Trophoblast cell (in vitro differentiated cells and primary cell): ENCODE measurements around the gene S100A16.
A peak's percentile ranks its signal among the peaks of the same experiment; 100 is the strongest.
"Not testable (repeated sequence)": the region's sequence is repeated elsewhere in the genome, so short reads cannot be mapped to it uniquely, and the experiment has no call there.

ENCODE experiments used
- DNase-seq, 2 donors: peaks; one replicate each; pipeline ENCODE4 v3.0.0-alpha.2; 2016
- H2AFZ ChIP-seq: 2 replicates; pipeline ENCODE4 v1.6.1; 2013; ENCODE audit warnings: low read length, moderate library complexity, mild to moderate bottlenecking; ENCODE audit not compliant: insufficient read depth, poor library complexity
- H2AK5ac ChIP-seq: 2 replicates; pipeline ENCODE4 v1.6.1; 2013; ENCODE audit warnings: mild to moderate bottlenecking, low read length
- H2BK120ac ChIP-seq: 2 replicates; pipeline ENCODE4 v1.6.1; 2013; ENCODE audit warnings: low read length, mild to moderate bottlenecking, moderate library complexity; ENCODE audit not compliant: insufficient read depth, poor library complexity
- H2BK12ac ChIP-seq: 2 replicates; pipeline ENCODE4 v1.6.1; 2013; ENCODE audit warnings: mild to moderate bottlenecking, low read length, moderate library complexity
- H2BK5ac ChIP-seq: 2 replicates; pipeline ENCODE4 v1.6.1; 2013; ENCODE audit warnings: low read length, low read depth, moderate library complexity, mild to moderate bottlenecking; ENCODE audit not compliant: poor library complexity
- H3K14ac ChIP-seq: 2 replicates; pipeline ENCODE4 v1.6.1; 2013; ENCODE audit warnings: mild to moderate bottlenecking, low read length
- H3K18ac ChIP-seq: 2 replicates; pipeline ENCODE4 v1.6.1; 2013; ENCODE audit warnings: mild to moderate bottlenecking, low read length
- H3K23ac ChIP-seq: 2 replicates; pipeline ENCODE4 v1.6.1; 2013; ENCODE audit warnings: low read length
- H3K27ac ChIP-seq: 2 replicates; pipeline ENCODE4 v1.5.1; 2013; ENCODE audit warnings: low read depth, mild to moderate bottlenecking, inconsistent platforms, low read length, moderate library complexity
- H3K27me3 ChIP-seq: 2 replicates; pipeline ENCODE4 v1.6.1; 2013; ENCODE audit warnings: inconsistent platforms, mild to moderate bottlenecking, low read length, moderate library complexity; ENCODE audit not compliant: insufficient read depth
- H3K36me3 ChIP-seq, 2 experiments: 1 replicate in 1 of 2; 2 replicates in 1 of 2; pipeline ENCODE4 v1.6.1; 2013; ENCODE audit warnings: low read length in 2 of 2, mild to moderate bottlenecking in 2 of 2, moderate library complexity in 1 of 2; ENCODE audit not compliant: insufficient read depth in 2 of 2, control insufficient read depth in 1 of 2
- H3K4ac ChIP-seq: 2 replicates; pipeline ENCODE4 v1.6.1; 2013; ENCODE audit warnings: low read depth, mild to moderate bottlenecking, low read length, moderate library complexity
- H3K4me1 ChIP-seq, 2 experiments: 1 replicate in 1 of 2; 2 replicates in 1 of 2; pipeline ENCODE4 v1.6.1; 2013; ENCODE audit warnings: low read length in 2 of 2, mild to moderate bottlenecking in 2 of 2, moderate library complexity in 1 of 2; ENCODE audit not compliant: insufficient read depth in 2 of 2, control insufficient read depth in 1 of 2
- H3K4me2 ChIP-seq: 2 replicates; pipeline ENCODE4 v1.6.1; 2013; ENCODE audit warnings: inconsistent platforms, mild to moderate bottlenecking, low read length, moderate library complexity
- H3K4me3 ChIP-seq: 2 replicates; pipeline ENCODE4 v1.5.1; 2013; ENCODE audit warnings: mild to moderate bottlenecking, low read depth, low read length, inconsistent platforms
- H3K79me1 ChIP-seq: one replicate; pipeline ENCODE4 v1.6.1; 2013; ENCODE audit warnings: low read length
- H3K79me2 ChIP-seq: 2 replicates; pipeline ENCODE4 v1.6.1; 2013; ENCODE audit warnings: low read length, mild to moderate bottlenecking; ENCODE audit not compliant: control insufficient read depth, insufficient read depth, poor library complexity
- H3K9ac ChIP-seq: 2 replicates; pipeline ENCODE4 v1.6.1; 2013; ENCODE audit warnings: mild to moderate bottlenecking, low read length
- H3K9me3 ChIP-seq: 2 replicates; pipeline ENCODE4 v1.6.1; 2013; ENCODE audit warnings: low read depth, mild to moderate bottlenecking, control low read depth, inconsistent platforms, low read length; ENCODE audit not compliant: insufficient read depth
- H4K12ac ChIP-seq: 2 replicates; pipeline ENCODE4 v1.6.1; 2013; ENCODE audit warnings: low read depth, mild to moderate bottlenecking, low read length, moderate library complexity
- H4K8ac ChIP-seq: 2 replicates; pipeline ENCODE4 v1.6.1; 2013; ENCODE audit warnings: low read depth, mild to moderate bottlenecking, low read length, moderate library complexity
- H4K91ac ChIP-seq: one replicate; pipeline ENCODE4 v1.6.1; 2013; ENCODE audit warnings: low read depth, mild to moderate bottlenecking, low read length, moderate library complexity
- WGBS: extraction: QIAGEN DNeasy Blood & Tissue Kit; methylation state at CpG from one replicate; pipeline ENCODE4 v1.1.7; 2013; ENCODE audit warnings: missing lambda C conversion rate; ENCODE audit not compliant: insufficient read length, insufficient coverage; ENCODE audit errors: extremely low coverage; 5-methylcytosine and 5-hydroxymethylcytosine counted together

Gene S100A16

DNA sequence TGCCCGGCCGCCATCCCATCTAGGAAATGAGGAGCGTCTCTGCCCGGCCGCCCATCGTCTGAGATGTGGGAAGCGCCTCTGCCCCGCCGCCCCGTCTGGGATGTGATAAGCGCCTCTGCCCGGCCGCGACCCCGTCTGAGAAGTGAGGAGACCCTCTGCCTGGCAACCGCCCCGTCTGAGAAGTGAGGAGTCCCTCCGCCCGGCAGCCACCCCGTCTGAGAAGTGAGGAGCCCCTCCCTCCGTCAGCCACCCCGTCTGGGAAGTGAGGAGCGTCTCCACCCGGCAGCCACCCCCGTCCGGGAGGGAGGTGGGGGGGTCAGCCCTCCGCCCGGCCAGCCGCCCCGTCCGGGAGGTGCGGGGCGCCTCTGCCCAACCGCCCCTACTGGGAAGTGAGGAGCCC lies 30.1 kb downstream of the S100A16 start:
- peaks cover 8 to 19% of the 10 kb centered on the region in 2 experiments for H3K4me1 ChIP-seq
- not testable (repeated sequence) for H2AFZ ChIP-seq, H2BK120ac ChIP-seq, H3K23ac ChIP-seq, H3K4me3 ChIP-seq, H2AK5ac ChIP-seq, H3K36me3 ChIP-seq, H3K27ac ChIP-seq, H3K4me2 ChIP-seq, H3K79me2 ChIP-seq, H2BK12ac ChIP-seq, H3K9ac ChIP-seq, DNase-seq, H4K8ac ChIP-seq, H4K91ac ChIP-seq, H3K79me1 ChIP-seq, H2BK5ac ChIP-seq, H4K12ac ChIP-seq, H3K9me3 ChIP-seq, H3K18ac ChIP-seq, H3K27me3 ChIP-seq, H3K14ac ChIP-seq, H3K4ac ChIP-seq
- WGBS, result no CpG with 5 or more reads among the region's 34 CpGs

DNA sequence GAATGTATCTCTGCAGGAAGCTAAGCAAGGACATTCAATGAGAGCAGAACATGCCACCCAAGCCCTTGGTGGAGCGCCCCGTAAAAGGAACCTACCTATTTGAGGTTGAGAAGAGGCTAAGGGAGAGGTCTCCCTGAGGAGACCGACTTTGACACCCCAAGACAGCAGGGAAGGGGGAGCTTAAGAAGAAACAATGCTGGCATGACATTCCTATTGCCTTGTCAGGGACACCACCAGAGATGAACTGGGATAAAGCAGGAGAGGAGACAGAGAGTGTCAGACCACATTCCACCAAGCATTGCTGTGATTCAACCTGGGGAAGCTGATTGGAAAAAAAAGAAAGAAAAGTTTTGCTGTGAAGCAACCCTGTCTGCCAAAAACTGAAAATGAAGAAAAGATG lies 34.0 kb downstream of the S100A16 start:
- Histone ChIP-seq H3K79me1 (peaks cover 11% of the 10 kb centered on the region), H3K27me3 (no peaks in the 10 kb centered on the region), H3K36me3 (no peaks in the 10 kb centered on the region), H2AK5ac (no peak overlapping the region), H2AFZ (no peak overlapping the region), H2BK5ac (peak overlapping the region; percentile 7), H3K9ac (no peak overlapping the region), H3K79me2 (no peaks in the 10 kb centered on the region), H3K4me1 (peaks cover 7 to 13% of the 10 kb centered on the region in 2 experiments), H3K23ac (no peak overlapping the region), H3K9me3 (peaks cover 4% of the 10 kb centered on the region), H3K4ac (no peak overlapping the region), H3K4me2 (peak overlapping the region; percentile 8), H3K4me3 (no peak overlapping the region), H4K8ac (no peak overlapping the region), H2BK120ac (peak overlapping the region; percentile 28), H4K91ac (peak overlapping the region; percentile 28), H2BK12ac (no peak overlapping the region), H3K18ac (no peak overlapping the region), H4K12ac (no peak overlapping the region), H3K27ac (peak overlapping the region; percentile 60), H3K14ac (no peak overlapping the region)
- no CpG with 5 or more reads among the region's 3 CpGs for WGBS
- DNase-seq, result peak; percentile 69 to 81

DNA sequence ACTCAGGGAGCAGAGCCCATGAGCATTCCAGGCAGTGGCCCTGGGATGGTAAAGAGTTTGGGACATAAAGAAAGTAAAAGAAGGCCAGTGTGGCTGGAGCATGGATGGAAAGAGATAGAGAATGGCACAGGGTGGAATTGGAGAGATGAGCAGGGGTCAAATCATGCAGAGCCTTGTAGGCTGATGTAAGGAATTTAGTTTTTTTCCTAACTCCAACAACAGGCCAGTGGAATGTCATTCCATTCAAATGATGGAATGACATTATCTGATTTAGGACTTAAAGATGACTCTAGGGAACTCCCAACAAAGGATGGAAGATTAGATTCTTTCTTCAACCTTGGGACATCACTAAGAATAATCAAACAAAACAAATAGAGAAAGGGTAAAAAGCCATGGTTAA lies 34.4 kb downstream of the S100A16 start:
- Histone ChIP-seq H3K14ac (peak overlapping the region; percentile 44), H2BK5ac (peak overlapping the region; percentile 52), H4K91ac (peak overlapping the region; percentile 87), H3K4me3 (no peak overlapping the region), H2BK120ac (peak overlapping the region; percentile 90), H3K4ac (peak overlapping the region; percentile 39), H3K36me3 (no peaks in the 10 kb centered on the region), H3K9me3 (peaks cover 4% of the 10 kb centered on the region), H4K12ac (no peak overlapping the region), H3K23ac (no peak overlapping the region), H3K27me3 (no peaks in the 10 kb centered on the region), H3K18ac (no peak overlapping the region), H3K4me1 (peaks cover 7 to 13% of the 10 kb centered on the region in 2 experiments), H3K4me2 (peak overlapping the region; percentile 33), H3K79me2 (no peaks in the 10 kb centered on the region), H2BK12ac (peak overlapping the region; percentile 92), H3K27ac (peak overlapping the region; percentile 55), H4K8ac (peak overlapping the region; percentile 24), H2AFZ (no peak overlapping the region), H3K9ac (no peak overlapping the region), H2AK5ac (peak overlapping the region; percentile 45), H3K79me1 (peaks cover 11% of the 10 kb centered on the region)
- DNase-seq, result peak; percentile 31 to 88

DNA sequence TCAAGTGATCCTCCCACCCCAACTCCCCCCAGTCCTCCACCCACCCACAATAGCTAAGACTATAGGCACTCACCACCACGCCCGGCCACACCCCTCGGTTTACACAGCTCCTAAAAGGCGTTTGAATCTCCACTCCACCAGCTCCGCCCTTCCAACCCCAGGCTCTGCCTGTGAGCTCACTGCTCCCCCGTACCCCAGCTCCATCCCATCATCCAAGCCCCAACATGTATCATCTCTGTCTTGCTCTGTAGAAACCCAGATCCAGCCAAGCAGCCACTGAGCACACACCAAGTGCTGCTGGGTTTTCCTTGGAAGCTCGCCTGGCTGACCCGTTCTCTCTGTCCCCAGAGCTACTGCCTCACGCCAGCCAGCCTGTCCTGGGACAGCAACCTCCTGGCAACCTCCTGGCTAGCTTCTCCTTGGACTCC lies 35.3 kb downstream of the S100A16 start:
- H3K4me1 ChIP-seq, result peaks cover 7 to 13% of the 10 kb centered on the region in 2 experiments
- H2AK5ac ChIP-seq, result peak overlapping the region; percentile 11
- peak overlapping the region; percentile 74 for H3K14ac ChIP-seq
- H3K23ac ChIP-seq, result no peak overlapping the region
- peak overlapping the region; percentile 5 for H3K18ac ChIP-seq
- no peak overlapping the region for H3K27ac ChIP-seq
- H3K36me3 ChIP-seq, result no peaks in the 10 kb centered on the region
- no peak overlapping the region for H4K12ac ChIP-seq
- DNase-seq, result no peak
- H4K91ac ChIP-seq, result peak overlapping the region; percentile 82
- peaks cover 4% of the 10 kb centered on the region for H3K9me3 ChIP-seq
- H4K8ac ChIP-seq, result no peak overlapping the region
- H3K9ac ChIP-seq, result peak overlapping the region; percentile 67
- no peak overlapping the region for H3K4me3 ChIP-seq
- no CpG with 5 or more reads among the region's 9 CpGs for WGBS
- H3K27me3 ChIP-seq, result no peaks in the 10 kb centered on the region
- no peak overlapping the region for H2AFZ ChIP-seq
- peak overlapping the region; percentile 51 for H2BK5ac ChIP-seq
- peaks cover 11% of the 10 kb centered on the region for H3K79me1 ChIP-seq
- no peaks in the 10 kb centered on the region for H3K79me2 ChIP-seq
- peak overlapping the region; percentile 93 for H2BK12ac ChIP-seq
- peak overlapping the region; percentile 15 for H2BK120ac ChIP-seq
- no peak overlapping the region for H3K4ac ChIP-seq
- no peak overlapping the region for H3K4me2 ChIP-seq
